Neural cell (in vitro differentiated cells): ENCODE data around the gene ALDH1A3.

ENCODE experiments used
- EZH2 ChIP-seq: fragments of 200-600, 300-800 bp; shearing (Covaris generic), sonication (generic); IDR thresholded peaks from 2 replicates; pipeline ENCODE4 v1.6.1; 2014; ENCODE audit warnings: antibody characterized with exemption, low read length, borderline replicate concordance, mild to moderate bottlenecking; ENCODE audit not compliant: insufficient read depth, poor library complexity, severe bottlenecking
- MXI1 ChIP-seq: fragments of 450-650 bp; conservative IDR thresholded peaks from 2 replicates; pipeline ENCODE4 v1.6.1; 2014; ENCODE audit warnings: antibody characterized with exemption, mild to moderate bottlenecking; ENCODE audit not compliant: poor library complexity, severe bottlenecking
- POLR2AphosphoS5 ChIP-seq: IDR thresholded peaks from 2 replicates; pipeline ENCODE4 v1.6.1; 2012
- TAF1 ChIP-seq: IDR thresholded peaks from 2 replicates; pipeline ENCODE4 v1.6.1; 2012; ENCODE audit warnings: low read depth
- TF ChIP-seq, protein P1 (sequence below): fragments of 450-650 bp; IDR thresholded peaks from 2 replicates; pipeline ENCODE4 v1.5.1; 2014; ENCODE audit warnings: antibody characterized with exemption, mild to moderate bottlenecking, moderate library complexity; ENCODE audit not compliant: poor library complexity, severe bottlenecking
- TF ChIP-seq, protein P2 (sequence below): IDR thresholded peaks from 2 replicates; pipeline ENCODE4 v1.6.1; 2012; ENCODE audit warnings: borderline replicate concordance

DNA sequence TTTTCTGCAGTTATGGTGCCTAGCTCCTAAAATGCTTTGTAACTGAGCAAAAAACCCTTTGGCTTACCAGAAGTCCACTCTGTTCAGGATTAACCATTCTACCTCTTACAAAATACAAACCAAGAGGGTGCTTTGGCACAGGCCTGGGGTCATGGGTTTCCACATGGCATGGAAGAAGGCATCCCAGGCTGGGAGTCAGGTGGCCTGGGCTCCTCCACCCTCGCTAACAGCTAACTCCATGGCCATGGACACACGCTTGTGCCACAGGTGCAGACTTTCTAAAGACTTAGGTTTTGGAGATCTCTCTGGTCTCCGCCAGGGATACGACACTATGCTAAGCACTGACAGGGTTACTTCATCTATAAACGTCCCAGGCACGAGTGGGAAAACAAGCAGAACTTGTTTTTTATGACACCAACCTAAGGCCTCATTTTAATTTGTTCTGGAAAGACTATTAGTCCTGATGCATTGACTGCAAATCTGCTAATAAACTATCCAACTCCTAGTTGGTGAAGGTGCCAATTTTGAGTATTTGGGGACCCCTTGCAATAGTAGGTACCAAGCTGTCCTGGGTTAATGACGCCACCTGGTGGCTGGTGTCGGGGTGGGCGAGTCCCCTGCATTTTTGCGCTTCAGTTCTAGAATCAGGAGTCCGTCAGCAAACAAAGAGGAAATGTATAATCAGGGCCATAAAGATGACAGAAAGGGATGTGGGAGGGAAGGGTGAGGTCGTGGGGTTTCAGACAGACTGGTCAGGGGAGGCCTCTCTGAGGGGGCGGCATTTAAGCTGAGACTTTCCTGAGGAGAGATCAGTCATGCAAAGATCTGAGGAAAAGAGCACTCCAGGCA, 10.3 kb upstream of the ALDH1A3 start:
- TF ChIP-seq, protein P1, sequence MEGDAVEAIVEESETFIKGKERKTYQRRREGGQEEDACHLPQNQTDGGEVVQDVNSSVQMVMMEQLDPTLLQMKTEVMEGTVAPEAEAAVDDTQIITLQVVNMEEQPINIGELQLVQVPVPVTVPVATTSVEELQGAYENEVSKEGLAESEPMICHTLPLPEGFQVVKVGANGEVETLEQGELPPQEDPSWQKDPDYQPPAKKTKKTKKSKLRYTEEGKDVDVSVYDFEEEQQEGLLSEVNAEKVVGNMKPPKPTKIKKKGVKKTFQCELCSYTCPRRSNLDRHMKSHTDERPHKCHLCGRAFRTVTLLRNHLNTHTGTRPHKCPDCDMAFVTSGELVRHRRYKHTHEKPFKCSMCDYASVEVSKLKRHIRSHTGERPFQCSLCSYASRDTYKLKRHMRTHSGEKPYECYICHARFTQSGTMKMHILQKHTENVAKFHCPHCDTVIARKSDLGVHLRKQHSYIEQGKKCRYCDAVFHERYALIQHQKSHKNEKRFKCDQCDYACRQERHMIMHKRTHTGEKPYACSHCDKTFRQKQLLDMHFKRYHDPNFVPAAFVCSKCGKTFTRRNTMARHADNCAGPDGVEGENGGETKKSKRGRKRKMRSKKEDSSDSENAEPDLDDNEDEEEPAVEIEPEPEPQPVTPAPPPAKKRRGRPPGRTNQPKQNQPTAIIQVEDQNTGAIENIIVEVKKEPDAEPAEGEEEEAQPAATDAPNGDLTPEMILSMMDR, result no peak
- TF ChIP-seq, protein P2, sequence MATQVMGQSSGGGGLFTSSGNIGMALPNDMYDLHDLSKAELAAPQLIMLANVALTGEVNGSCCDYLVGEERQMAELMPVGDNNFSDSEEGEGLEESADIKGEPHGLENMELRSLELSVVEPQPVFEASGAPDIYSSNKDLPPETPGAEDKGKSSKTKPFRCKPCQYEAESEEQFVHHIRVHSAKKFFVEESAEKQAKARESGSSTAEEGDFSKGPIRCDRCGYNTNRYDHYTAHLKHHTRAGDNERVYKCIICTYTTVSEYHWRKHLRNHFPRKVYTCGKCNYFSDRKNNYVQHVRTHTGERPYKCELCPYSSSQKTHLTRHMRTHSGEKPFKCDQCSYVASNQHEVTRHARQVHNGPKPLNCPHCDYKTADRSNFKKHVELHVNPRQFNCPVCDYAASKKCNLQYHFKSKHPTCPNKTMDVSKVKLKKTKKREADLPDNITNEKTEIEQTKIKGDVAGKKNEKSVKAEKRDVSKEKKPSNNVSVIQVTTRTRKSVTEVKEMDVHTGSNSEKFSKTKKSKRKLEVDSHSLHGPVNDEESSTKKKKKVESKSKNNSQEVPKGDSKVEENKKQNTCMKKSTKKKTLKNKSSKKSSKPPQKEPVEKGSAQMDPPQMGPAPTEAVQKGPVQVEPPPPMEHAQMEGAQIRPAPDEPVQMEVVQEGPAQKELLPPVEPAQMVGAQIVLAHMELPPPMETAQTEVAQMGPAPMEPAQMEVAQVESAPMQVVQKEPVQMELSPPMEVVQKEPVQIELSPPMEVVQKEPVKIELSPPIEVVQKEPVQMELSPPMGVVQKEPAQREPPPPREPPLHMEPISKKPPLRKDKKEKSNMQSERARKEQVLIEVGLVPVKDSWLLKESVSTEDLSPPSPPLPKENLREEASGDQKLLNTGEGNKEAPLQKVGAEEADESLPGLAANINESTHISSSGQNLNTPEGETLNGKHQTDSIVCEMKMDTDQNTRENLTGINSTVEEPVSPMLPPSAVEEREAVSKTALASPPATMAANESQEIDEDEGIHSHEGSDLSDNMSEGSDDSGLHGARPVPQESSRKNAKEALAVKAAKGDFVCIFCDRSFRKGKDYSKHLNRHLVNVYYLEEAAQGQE, result no peak
- TF ChIP-seq TAF1 (no peak), EZH2 (no peak), MXI1 (no peak), POLR2AphosphoS5 (no peak)
